ENCODE results near the gene CAPN15. TPM values are rescaled to one million over a fixed set of nuclear protein-coding genes. Genes with fewer than 3 reads are reported as not detected.

CAPN15 gene
- total and polyA plus RNA-seq, 9 of the 15 experiments (the other 6 are each of a cell fraction or from before 2014, with no cell fraction given) = 0.62 to 111 (median 14.2) TPM

GRCh38 chr16:483341-484075 lies 44.0 kb upstream of the CAPN15 start (continued):
- no peak for TF ChIP-seq ZBTB49 (CRISPR knock-in tag; IDR thresholded peaks at IDR 0.05; ENCODE audit: borderline replicate concordance)
- no peak for TF ChIP-seq ZNF583 (CRISPR knock-in tag; IDR thresholded peaks at IDR 0.05)
- TF ChIP-seq U2AF2 (optimal IDR thresholded peaks at IDR 0.05; ENCODE audit: low read depth, low read length) = no peak
- peak; percentile 44; the same call in 1 of the 2 replicates for TF ChIP-seq TFAP4 (CRISPR knock-in tag; IDR thresholded peaks at IDR 0.05; ENCODE audit: borderline replicate concordance)
- no peak for TF ChIP-seq NFE2 (IDR thresholded peaks at IDR 0.05; ENCODE audit: low read depth)
- no peak for TF ChIP-seq TCFL5 (CRISPR knock-in tag; conservative IDR thresholded peaks at IDR 0.05)
- TF ChIP-seq GATA2 (CRISPR knock-in tag; IDR thresholded peaks at IDR 0.05) = no peak
- TF ChIP-seq STAG1 (CRISPR knock-in tag; IDR thresholded peaks at IDR 0.05; ENCODE audit: borderline replicate concordance) = no peak
- no peak for TF ChIP-seq YY1 (IDR thresholded peaks at IDR 0.05; ENCODE audit: borderline replicate concordance in 1 of 3, control insufficient read depth in 1 of 3, extremely low read depth in 1 of 3, insufficient read depth in 3 of 3, insufficient read length in 1 of 3, insufficient replicate concordance in 2 of 3, low read depth in 1 of 3, low read length in 2 of 3)
- TF ChIP-seq CBX3 (IDR thresholded peaks at IDR 0.05; ENCODE audit: borderline replicate concordance in 1 of 2, low read length in 2 of 2) = no peak
- TF ChIP-seq RAD21 (CRISPR knock-in tag; conservative IDR thresholded peaks at IDR 0.05 in 1 of 2, IDR thresholded peaks at IDR 0.05 in 1 of 2) = no peak
- no peak for TF ChIP-seq ZNF586 (CRISPR knock-in tag; conservative IDR thresholded peaks at IDR 0.05)
- no peak for TF ChIP-seq SMC3 (conservative IDR thresholded peaks at IDR 0.05; ENCODE audit: insufficient read depth, low read depth, low read length)
- TF ChIP-seq ZKSCAN8 (CRISPR knock-in tag; IDR thresholded peaks at IDR 0.05) = no peak
- TF ChIP-seq HMGXB4 (CRISPR knock-in tag; IDR thresholded peaks at IDR 0.05) = no peak
- TF ChIP-seq ZHX1 (conservative IDR thresholded peaks at IDR 0.05; ENCODE audit: low read length) = no peak

All from K562 (cell line).